HepG2 (cell line): ENCODE data around the gene PSEN2. TPM values are rescaled to one million over a fixed set of nuclear protein-coding genes. Genes with fewer than 3 reads are reported as not detected.

ENCODE experiments used
- BHLHE40 ChIP-seq: IDR thresholded peaks from 2 replicates; pipeline ENCODE4 v1.6.1; 2011; ENCODE audit warnings: low read length, improper control_type of control experiment
- CBX2 ChIP-seq, 2 experiments: fragments of 200-600 bp in 1 of 2; sonication (generic); formaldehyde crosslinking in 1 of 2; IDR thresholded peaks; 2 replicates each; pipeline versions ENCODE4 v1.7.0 to v1.8.1; 2018 to 2022; ENCODE audit warnings: low read depth in 2 of 2, low read length in 1 of 2, mild to moderate bottlenecking in 1 of 2, missing genetic modification reagents in 1 of 2
- CREM ChIP-seq, 2 experiments: sonication (generic) in 1 of 2; formaldehyde crosslinking in 1 of 2; IDR thresholded peaks; 2 replicates each; pipeline versions ENCODE4 v1.4.0 to v1.6.1; 2016 to 2020; ENCODE audit warnings: antibody characterized with exemption in 1 of 2, mild to moderate bottlenecking in 1 of 2, missing genetic modification reagents in 1 of 2
- HHEX ChIP-seq: IDR thresholded peaks from 2 replicates; pipeline ENCODE4 v1.6.1; 2016; ENCODE audit warnings: control low read depth
- HNF4A ChIP-seq: sonication (generic); formaldehyde crosslinking; IDR thresholded peaks from 2 replicates; pipeline ENCODE4 v1.4.0; 2020; ENCODE audit warnings: missing genetic modification reagents
- KLF9 ChIP-seq: IDR thresholded peaks from 2 replicates; pipeline ENCODE4 v1.6.1; 2016; ENCODE audit warnings: low read depth
- NFYB ChIP-seq: sonication (generic); formaldehyde crosslinking; IDR thresholded peaks from 2 replicates; pipeline ENCODE4 v1.4.0; 2020; ENCODE audit warnings: missing genetic modification reagents
- SALL2 ChIP-seq: sonication (generic); formaldehyde crosslinking; IDR thresholded peaks from 2 replicates; pipeline ENCODE4 v1.8.1; 2023; ENCODE audit warnings: mild to moderate bottlenecking, missing genetic modification reagents, inconsistent platforms
- SNRNP70 ChIP-seq: fragments of 200-400 bp; formaldehyde crosslinking; IDR thresholded peaks from 2 replicates; pipeline ENCODE4 v1.6.1; 2017; ENCODE audit warnings: mild to moderate bottlenecking, low read depth, low read length, moderate library complexity
- SP1 ChIP-seq, 2 experiments: fragments of 450-650 bp in 1 of 2; sonication (generic) in 1 of 2; formaldehyde crosslinking in 1 of 2; IDR thresholded peaks; 2 replicates each; pipeline versions ENCODE4 v1.4.0 to v1.6.1; 2016 to 2020; ENCODE audit warnings: missing genetic modification reagents in 1 of 2
- TFAP4 ChIP-seq: sonication (generic); IDR thresholded peaks from 2 replicates; pipeline ENCODE4 v1.6.1; 2016; ENCODE audit warnings: low read depth, borderline replicate concordance
- ZNF292 ChIP-seq: sonication (generic); formaldehyde crosslinking; IDR thresholded peaks from 2 replicates; pipeline ENCODE4 v1.8.1; 2022; ENCODE audit warnings: mild to moderate bottlenecking, low read depth, missing genetic modification reagents, borderline replicate concordance
- ZNF614 ChIP-seq: IDR thresholded peaks from 2 replicates; pipeline ENCODE4 v1.6.1; 2018; ENCODE audit warnings: missing biosample characterization, missing genetic modification reagents, inconsistent platforms, borderline replicate concordance
- polyA plus RNA-seq, 8 experiments: library from polyadenylated mRNA; depleted of rRNA in 3 of 8; stranded (reverse) in 7 of 8; unstranded in 1 of 8; fragments of >200 nt; fragmentation: Illumina TruSeq in 4 of 8; extraction: Trizol in 4 of 8; gene quantifications; 2 replicates each; pipeline versions ENCODE4 v1.2.1 to v1.2.3, GENCODE V29; 2011 to 2016; ENCODE audit warnings: low read depth in 4 of 8, missing spikeins in 1 of 8, mixed read lengths in 1 of 8; ENCODE audit not compliant: insufficient read depth in 1 of 8
- total RNA-seq, 5 experiments: library from RNA; depleted of rRNA; stranded (reverse); fragments of >200 nt; fragmentation: Illumina TruSeq; extraction: Trizol; gene quantifications; 2 replicates each; pipeline ENCODE4 v1.2.3, GENCODE V29; 2016; ENCODE audit warnings: low read depth in 1 of 5
- TF ChIP-seq, protein P1 (sequence below): fragments of 450-650 bp; IDR thresholded peaks from 2 replicates; pipeline ENCODE4 v1.6.1; 2016
- TF ChIP-seq, protein P2 (sequence below): sonication (generic); formaldehyde crosslinking; conservative IDR thresholded peaks from 2 replicates; pipeline ENCODE4 v1.4.0; 2020; ENCODE audit warnings: missing genetic modification reagents
- TF ChIP-seq, protein P3 (sequence below): sonication (generic); formaldehyde crosslinking; IDR thresholded peaks from 2 replicates; pipeline ENCODE4 v1.9.0; 2021; ENCODE audit warnings: missing genetic modification reagents, borderline replicate concordance

Gene PSEN2
- total and polyA plus RNA-seq, 2 of the 13 experiments (the other 11 are each of a cell fraction or from before 2014, with no cell fraction given) = 5.9 to 13.1 TPM

- TF ChIP-seq, protein P1, sequence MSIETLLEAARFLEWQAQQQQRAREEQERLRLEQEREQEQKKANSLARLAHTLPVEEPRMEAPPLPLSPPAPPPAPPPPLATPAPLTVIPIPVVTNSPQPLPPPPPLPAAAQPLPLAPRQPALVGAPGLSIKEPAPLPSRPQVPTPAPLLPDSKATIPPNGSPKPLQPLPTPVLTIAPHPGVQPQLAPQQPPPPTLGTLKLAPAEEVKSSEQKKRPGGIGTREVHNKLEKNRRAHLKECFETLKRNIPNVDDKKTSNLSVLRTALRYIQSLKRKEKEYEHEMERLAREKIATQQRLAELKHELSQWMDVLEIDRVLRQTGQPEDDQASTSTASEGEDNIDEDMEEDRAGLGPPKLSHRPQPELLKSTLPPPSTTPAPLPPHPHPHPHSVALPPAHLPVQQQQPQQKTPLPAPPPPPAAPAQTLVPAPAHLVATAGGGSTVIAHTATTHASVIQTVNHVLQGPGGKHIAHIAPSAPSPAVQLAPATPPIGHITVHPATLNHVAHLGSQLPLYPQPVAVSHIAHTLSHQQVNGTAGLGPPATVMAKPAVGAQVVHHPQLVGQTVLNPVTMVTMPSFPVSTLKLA = peak; percentile 92
- TF ChIP-seq CBX2 (IDR thresholded peaks at IDR 0.05; ENCODE audit: low read depth, low read length) (no peak), CBX2 (CRISPR knock-in tag; IDR thresholded peaks at IDR 0.05; ENCODE audit: low read depth) (no peak), TFAP4 (peak; percentile 96), ZNF614 (CRISPR knock-in tag) (no peak), SALL2 (no peak; the same call in 1 of the 2 replicates), HNF4A (CRISPR knock-in tag) (peak; percentile 76), ZNF292 (peak; percentile 59; the same call in 1 of the 2 replicates), CREM (IDR thresholded peaks at IDR 0.05) (no peak), CREM (CRISPR knock-in tag; IDR thresholded peaks at IDR 0.05) (no peak), HHEX (CRISPR knock-in tag) (no peak; the same call in 1 of the 2 replicates), SP1 (IDR thresholded peaks at IDR 0.05) (no peak), SP1 (CRISPR knock-in tag; IDR thresholded peaks at IDR 0.05) (0 out of 2 replicates have a peak, but pooled peaks have one; percentile 10), SNRNP70 (no peak), BHLHE40 (peak; percentile 63), KLF9 (CRISPR knock-in tag) (no peak), NFYB (CRISPR knock-in tag) (peak; percentile 66)
- TF ChIP-seq, protein P2, sequence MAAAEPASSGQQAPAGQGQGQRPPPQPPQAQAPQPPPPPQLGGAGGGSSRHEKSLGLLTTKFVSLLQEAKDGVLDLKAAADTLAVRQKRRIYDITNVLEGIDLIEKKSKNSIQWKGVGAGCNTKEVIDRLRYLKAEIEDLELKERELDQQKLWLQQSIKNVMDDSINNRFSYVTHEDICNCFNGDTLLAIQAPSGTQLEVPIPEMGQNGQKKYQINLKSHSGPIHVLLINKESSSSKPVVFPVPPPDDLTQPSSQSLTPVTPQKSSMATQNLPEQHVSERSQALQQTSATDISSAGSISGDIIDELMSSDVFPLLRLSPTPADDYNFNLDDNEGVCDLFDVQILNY (CRISPR knock-in tag) = 0 out of 2 replicates have a peak, but pooled peaks have one; percentile 28
- TF ChIP-seq, protein P3, sequence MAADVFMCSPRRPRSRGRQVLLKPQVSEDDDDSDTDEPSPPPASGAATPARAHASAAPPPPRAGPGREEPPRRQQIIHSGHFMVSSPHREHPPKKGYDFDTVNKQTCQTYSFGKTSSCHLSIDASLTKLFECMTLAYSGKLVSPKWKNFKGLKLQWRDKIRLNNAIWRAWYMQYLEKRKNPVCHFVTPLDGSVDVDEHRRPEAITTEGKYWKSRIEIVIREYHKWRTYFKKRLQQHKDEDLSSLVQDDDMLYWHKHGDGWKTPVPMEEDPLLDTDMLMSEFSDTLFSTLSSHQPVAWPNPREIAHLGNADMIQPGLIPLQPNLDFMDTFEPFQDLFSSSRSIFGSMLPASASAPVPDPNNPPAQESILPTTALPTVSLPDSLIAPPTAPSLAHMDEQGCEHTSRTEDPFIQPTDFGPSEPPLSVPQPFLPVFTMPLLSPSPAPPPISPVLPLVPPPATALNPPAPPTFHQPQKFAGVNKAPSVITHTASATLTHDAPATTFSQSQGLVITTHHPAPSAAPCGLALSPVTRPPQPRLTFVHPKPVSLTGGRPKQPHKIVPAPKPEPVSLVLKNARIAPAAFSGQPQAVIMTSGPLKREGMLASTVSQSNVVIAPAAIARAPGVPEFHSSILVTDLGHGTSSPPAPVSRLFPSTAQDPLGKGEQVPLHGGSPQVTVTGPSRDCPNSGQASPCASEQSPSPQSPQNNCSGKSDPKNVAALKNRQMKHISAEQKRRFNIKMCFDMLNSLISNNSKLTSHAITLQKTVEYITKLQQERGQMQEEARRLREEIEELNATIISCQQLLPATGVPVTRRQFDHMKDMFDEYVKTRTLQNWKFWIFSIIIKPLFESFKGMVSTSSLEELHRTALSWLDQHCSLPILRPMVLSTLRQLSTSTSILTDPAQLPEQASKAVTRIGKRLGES (CRISPR knock-in tag) = no peak
Measured at GRCh38 chr1:226945106-226945857, 74.9 kb downstream of the PSEN2 start (continued).
